Endothelial cell (in vitro differentiated cells): Measurements from ENCODE around the gene PODNL1. TPM values are rescaled to one million over a fixed set of nuclear protein-coding genes. Genes with fewer than 3 reads are reported as not detected.
"Not testable (repeated sequence)": the region's sequence is repeated elsewhere in the genome, so short reads cannot be mapped to it uniquely, and the experiment has no call there.

Experiments
- DNase-seq: peaks from one replicate; pipeline ENCODE4 v3.0.0; 2021; ENCODE audit warnings: low spot score
- H3K27ac Mint-ChIP-seq: one replicate; pipeline ENCODE4 v1.8.0; 2021; ENCODE audit warnings: mixed read lengths, inconsistent platforms; ENCODE audit not compliant: unreplicated experiment
- H3K27me3 Mint-ChIP-seq: one replicate; pipeline ENCODE4 v1.8.0; 2021; ENCODE audit warnings: mild to moderate bottlenecking, moderate library complexity, mixed read lengths, inconsistent platforms; ENCODE audit not compliant: unreplicated experiment
- H3K36me3 Mint-ChIP-seq: one replicate; pipeline ENCODE4 v1.8.0; 2021; ENCODE audit warnings: mild to moderate bottlenecking, low read depth, mixed read lengths, inconsistent platforms; ENCODE audit not compliant: unreplicated experiment
- H3K4me1 Mint-ChIP-seq: one replicate; pipeline ENCODE4 v1.8.0; 2021; ENCODE audit warnings: mild to moderate bottlenecking, mixed read lengths, inconsistent platforms; ENCODE audit not compliant: unreplicated experiment
- H3K4me3 Mint-ChIP-seq: one replicate; pipeline ENCODE4 v1.8.0; 2021; ENCODE audit warnings: mild to moderate bottlenecking, mixed read lengths, inconsistent platforms; ENCODE audit not compliant: unreplicated experiment
- H3K9me3 Mint-ChIP-seq: one replicate; pipeline ENCODE4 v1.8.0; 2021; ENCODE audit warnings: mixed read lengths, inconsistent platforms; ENCODE audit not compliant: unreplicated experiment
- total RNA-seq: library from RNA; stranded (reverse); fragmentation: NEBNext Ultra II Directional; extraction: Animal tissue kit (Norgen Biotek cat#: 25700); gene quantifications from one replicate; pipeline ENCODE4 v1.2.1, GENCODE V29; 2021; ENCODE audit not compliant: unreplicated experiment
- TF ChIP-seq, protein P1 (sequence below): fragments of 200-600 bp; sonication (generic); IDR thresholded peaks from one replicate; pipeline ENCODE4 v1.5.0; 2021; ENCODE audit warnings: antibody characterized with exemption; ENCODE audit not compliant: unreplicated experiment

The PODNL1 gene
- total RNA-seq, 1 donor from 2014 or later = not detected

DNA sequence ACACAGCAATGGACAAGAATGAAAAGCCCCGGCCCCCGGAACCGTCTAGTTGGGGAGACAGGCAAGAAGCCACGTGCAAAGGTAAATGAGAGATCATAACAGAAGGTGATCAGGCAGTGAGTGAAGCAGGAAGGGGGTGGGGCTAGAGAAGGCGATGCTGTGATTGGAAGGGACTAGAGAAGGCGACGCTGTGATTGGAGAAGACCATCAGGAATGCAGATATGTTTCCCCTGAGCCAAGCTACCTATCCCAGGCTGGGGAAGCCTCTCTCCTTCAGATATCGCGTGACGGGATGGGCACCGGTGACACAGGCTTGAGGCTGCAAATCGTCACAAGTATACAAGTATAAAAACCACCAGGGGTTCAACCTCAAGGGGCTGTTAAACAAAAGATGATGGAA lies 35.9 kb upstream of the PODNL1 start:
- peaks cover 7% of the 10 kb centered on the region for H3K4me1 Mint-ChIP-seq
- H3K36me3 Mint-ChIP-seq = peaks cover 15% of the 10 kb centered on the region
- no peaks in the 10 kb centered on the region for H3K9me3 Mint-ChIP-seq
- TF ChIP-seq, protein P1, sequence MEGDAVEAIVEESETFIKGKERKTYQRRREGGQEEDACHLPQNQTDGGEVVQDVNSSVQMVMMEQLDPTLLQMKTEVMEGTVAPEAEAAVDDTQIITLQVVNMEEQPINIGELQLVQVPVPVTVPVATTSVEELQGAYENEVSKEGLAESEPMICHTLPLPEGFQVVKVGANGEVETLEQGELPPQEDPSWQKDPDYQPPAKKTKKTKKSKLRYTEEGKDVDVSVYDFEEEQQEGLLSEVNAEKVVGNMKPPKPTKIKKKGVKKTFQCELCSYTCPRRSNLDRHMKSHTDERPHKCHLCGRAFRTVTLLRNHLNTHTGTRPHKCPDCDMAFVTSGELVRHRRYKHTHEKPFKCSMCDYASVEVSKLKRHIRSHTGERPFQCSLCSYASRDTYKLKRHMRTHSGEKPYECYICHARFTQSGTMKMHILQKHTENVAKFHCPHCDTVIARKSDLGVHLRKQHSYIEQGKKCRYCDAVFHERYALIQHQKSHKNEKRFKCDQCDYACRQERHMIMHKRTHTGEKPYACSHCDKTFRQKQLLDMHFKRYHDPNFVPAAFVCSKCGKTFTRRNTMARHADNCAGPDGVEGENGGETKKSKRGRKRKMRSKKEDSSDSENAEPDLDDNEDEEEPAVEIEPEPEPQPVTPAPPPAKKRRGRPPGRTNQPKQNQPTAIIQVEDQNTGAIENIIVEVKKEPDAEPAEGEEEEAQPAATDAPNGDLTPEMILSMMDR = no peak
- peaks cover 9% of the 10 kb centered on the region for H3K27me3 Mint-ChIP-seq
- H3K4me3 Mint-ChIP-seq = no peak overlapping the region
- H3K27ac Mint-ChIP-seq = peak overlapping the region; percentile 65
- DNase-seq = no peak

DNA sequence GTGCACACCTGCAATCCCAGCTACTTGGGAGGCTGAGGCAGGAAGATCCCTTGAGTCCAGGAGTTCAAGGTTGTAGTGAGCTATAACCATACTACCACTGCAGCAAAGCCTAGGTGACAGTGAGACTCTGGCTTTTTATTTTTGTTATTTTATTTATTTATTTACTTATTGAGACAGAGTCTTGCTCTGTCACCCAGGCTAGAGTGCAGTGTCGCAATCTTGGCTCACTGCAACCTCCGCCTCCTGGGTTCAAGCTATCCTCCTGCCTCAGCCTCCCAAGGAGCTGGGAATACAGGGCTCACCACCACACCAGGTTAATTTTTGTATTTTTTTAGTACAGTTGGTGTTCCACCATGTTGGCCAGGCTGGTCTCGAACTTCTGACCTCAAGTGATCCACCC lies 35.3 kb upstream of the PODNL1 start:
- not testable (repeated sequence) for H3K27ac Mint-ChIP-seq, H3K9me3 Mint-ChIP-seq
- peaks cover 19% of the 10 kb centered on the region for H3K36me3 Mint-ChIP-seq

DNA sequence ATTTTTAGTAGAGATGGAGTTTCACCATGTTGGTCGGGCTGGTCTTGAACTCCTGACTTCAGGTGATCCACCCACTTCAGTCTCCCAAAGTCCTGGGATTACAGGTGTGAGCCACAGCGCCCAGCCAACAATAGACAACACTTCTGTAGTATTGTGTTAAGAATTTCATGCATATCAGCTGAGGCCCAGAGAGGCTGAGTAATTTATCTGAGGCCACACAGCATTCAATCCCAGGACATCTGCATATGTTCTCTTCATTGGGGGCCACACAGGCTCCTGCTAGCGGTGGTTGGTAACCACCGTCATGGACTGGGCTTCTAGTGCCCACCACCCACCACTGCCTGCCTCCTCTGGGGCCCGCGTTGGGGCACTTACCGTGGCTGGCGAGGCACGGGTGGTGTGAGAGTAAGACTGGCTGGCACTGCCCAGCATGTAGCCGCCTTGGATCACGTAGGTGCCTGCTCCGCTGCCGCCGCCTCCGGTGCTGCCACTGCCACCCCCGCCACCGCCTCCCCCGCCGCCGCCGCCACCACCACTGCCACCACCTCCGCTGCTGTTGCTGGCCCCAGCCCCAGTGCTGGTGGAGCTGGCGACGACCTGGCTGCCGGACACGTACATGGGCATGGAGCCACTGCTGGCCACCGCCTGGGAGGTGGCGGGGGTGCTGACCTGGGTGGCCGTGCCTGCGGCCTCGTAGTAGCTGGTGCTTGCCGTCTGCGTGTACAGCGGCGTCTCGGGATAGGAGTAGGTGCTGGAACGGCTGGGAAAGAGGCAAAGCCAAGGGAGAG lies 34.3 kb upstream of the PODNL1 start:
- no peak overlapping the region for H3K4me3 Mint-ChIP-seq

More for the DNA sequence above, 35.3 kb upstream of the PODNL1 start:
- H3K27me3 Mint-ChIP-seq, H3K4me1 Mint-ChIP-seq, DNase-seq, H3K4me3 Mint-ChIP-seq: not testable (repeated sequence)

DNA sequence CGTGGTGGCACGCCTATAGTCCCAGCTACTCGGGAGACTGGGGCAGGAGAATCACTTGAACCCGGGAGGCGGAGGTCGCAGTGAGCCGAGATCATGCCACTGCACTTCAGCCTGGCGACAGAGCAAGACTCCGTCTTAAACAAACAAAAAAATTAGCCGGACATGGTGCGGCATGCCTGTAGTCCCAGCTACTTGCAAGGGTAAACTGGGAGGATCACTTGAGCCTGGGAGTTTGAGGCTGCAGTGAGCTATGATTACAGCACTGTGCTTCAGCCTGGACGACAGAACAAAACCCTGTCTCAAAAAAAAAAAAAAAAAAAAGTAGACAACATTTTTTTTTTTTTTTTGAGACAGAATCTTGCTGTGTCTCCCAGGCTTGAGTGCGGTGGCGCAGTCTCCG lies 33.7 kb upstream of the PODNL1 start:
- H3K4me1 Mint-ChIP-seq, DNase-seq, H3K4me3 Mint-ChIP-seq, H3K9me3 Mint-ChIP-seq, H3K27me3 Mint-ChIP-seq, H3K27ac Mint-ChIP-seq: not testable (repeated sequence)
- peaks cover 19% of the 10 kb centered on the region for H3K36me3 Mint-ChIP-seq

More for the DNA sequence above, 34.3 kb upstream of the PODNL1 start:
- DNase-seq = no peak
- peaks cover 7% of the 10 kb centered on the region for H3K4me1 Mint-ChIP-seq
- TF ChIP-seq, protein P1 = no peak
- H3K27me3 Mint-ChIP-seq = peaks cover 8% of the 10 kb centered on the region
- peaks cover 19% of the 10 kb centered on the region for H3K36me3 Mint-ChIP-seq
- H3K27ac Mint-ChIP-seq = no peak overlapping the region
- no peaks in the 10 kb centered on the region for H3K9me3 Mint-ChIP-seq

DNA sequence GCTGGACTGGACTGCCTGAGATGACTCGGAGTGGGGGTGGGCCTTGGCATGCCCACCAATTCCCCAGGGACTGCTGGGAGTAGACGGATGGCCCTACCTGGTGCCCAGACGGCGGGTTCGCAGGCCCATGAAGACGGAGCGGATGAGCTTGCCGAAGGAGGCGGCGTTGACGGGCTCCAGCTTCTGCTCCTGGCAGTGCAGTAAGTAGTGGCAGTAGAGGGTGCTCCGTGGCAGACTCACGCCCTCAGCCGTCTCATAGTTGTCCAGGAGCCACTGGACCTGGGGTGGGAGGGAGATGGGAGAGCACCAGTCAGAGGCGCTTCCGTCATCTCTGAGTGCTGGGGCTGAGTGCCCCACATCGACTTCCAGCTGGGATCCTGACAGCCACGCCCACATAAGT lies 31.7 kb upstream of the PODNL1 start:
- H3K27me3 Mint-ChIP-seq = peaks cover 6% of the 10 kb centered on the region
- H3K27ac Mint-ChIP-seq = no peak overlapping the region
- DNase-seq = no peak
- TF ChIP-seq, protein P1 = no peak
- H3K9me3 Mint-ChIP-seq = no peaks in the 10 kb centered on the region
- peaks cover 7% of the 10 kb centered on the region for H3K4me1 Mint-ChIP-seq
- no peak overlapping the region for H3K4me3 Mint-ChIP-seq
- peaks cover 14% of the 10 kb centered on the region for H3K36me3 Mint-ChIP-seq

DNA sequence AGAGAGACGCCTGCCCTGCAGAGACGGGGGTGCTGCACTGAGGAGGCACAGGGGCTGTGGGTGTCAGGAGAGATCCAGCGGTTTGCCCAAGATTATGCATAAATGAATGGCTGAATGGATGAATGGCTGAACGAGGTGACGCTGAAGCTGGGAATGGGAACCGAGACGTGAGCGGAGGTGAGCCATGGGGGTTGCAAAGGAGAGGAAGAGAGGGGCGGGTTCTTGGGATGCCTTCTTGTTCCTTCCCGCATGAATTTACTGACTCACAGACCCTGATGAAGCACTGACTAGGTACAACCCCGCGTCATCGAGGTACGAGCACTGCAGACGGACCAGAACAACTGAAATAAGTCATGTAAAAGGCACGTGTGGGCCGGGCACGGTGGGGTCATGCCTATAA lies 30.8 kb upstream of the PODNL1 start:
- Mint-ChIP-seq H3K27me3 (peaks cover 6% of the 10 kb centered on the region), H3K36me3 (peaks cover 11% of the 10 kb centered on the region), H3K27ac (no peak overlapping the region), H3K4me3 (peak overlapping the region; percentile 6), H3K4me1 (peaks cover under 1% of the 10 kb centered on the region), H3K9me3 (no peaks in the 10 kb centered on the region)
- TF ChIP-seq, protein P1 = no peak
- no peak for DNase-seq
